A204.1 (cell line): ENCODE measurements around the gene EXOC7.

Source experiments
- FAIRE-seq: peaks from 2 replicates; lab custom pipeline; 2012; peaks lifted over from hg19 to GRCh38; lab: Jason Lieb, UNC

The EXOC7 gene

DNA sequence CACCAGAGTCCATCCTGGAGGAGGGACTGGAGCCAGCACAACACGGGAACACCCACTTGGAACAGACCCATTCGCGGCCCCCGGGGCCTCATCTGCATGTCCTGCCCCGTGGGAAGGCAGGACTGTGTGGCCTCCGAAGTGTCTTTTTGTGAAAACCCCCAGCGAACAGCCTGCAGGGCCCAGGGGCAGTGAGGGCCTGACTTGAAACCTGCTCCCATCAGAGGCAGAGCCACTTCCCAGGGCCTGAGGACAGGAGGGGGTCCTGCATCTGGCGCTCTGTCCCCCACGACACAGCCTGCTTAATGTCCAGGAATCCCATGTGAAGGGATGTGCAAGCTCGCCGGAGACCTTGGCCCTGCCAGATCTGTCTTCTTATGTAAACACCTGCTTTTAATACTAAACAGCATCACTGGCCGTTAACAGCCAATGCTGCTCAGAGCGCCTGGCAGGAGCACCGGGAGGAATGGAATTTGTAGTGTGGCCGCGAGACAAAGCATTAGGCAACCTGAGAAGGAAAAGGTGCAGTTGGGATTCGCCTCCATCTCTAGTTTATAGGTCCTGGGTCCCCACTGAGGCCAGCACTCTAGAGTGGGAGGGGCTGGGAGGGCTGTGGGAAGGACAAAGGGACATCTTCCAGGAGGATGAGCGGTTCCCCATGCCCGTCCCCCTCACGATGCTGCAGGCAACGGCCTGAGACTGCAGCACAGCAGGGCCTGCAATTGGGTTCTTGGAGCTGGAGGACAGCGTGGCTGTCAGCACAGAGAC, 66.9 kb downstream of the EXOC7 start:
- FAIRE-seq, result no peak

DNA sequence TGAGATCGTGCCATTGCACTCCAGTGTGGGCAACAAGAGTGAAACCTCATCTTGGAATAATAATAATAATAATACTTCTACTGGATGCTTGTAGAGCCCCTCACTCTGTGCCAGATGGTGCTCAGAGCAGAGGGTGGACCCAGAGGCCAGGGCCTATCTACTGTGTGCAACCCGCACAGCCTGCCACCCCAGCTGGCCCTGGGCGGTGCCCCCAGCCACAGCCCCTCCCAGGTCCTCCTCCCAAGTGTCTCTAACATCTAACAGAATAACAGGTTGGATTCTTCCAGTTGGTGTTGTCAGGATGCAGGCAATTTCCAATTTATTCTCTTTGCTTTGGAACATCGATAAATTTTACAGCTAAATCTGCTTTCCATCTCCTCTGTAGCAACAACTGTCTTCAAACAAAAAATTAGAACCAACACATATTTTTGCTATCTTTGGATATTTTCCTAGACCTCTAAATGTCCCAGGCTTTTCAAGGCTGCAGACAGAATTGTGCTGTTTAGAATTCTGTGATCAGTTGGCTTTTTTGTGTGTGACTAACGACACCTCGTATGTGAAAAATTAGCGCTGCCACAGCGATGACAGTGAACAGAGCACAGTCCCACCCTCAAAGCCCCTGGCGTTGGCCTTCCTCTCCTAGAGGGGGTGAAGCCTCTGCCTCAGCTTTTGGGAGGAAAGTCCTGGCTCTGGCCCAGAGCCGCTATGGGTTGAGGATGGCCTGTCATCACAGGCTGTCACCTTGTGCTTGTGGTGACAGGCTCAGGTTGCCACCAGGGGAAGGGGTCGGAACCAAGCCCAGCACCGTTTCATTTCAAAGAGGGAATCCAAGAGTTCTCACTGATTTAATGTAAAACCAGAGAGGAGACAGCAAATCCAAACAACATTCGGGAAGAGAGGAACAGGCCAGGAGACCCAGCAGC, 68.9 kb downstream of the EXOC7 start:
- no peak for FAIRE-seq

DNA sequence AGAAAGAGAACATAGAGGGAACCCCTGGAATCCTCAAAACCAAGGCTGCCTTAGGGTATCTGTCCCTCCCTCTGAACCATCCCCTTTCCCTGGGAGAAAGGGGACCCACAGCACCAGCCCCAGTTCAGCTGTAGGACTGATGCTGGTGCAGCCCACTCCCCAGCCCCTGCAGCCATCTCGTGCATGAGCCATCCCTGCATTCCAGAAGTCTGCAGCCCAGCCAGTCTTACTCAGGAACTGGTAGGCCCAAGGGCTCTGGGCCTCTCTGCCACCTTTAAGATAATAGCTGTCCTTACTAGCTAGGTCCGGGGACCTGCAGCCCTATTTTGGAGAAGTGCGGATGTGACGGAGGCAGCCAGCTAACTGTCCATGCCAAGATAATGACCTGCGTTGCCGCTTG, 70.4 kb downstream of the EXOC7 start:
- no peak for FAIRE-seq

DNA sequence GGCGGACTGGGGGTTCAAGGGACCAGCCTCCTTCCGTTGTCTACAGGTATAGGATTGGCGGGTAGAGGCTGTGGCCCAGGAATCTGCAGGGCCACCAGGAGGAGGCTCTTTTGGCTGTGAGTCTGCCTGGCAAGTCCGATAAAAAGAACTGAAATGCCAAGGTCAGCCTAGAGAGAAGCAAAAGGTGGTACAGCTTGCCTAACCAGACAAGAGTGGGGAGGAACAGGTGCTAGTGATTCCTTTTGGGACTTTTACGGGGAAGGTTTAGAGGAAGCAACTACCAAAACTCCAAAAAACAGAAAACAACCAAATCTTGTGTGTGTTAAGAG, 70.8 kb downstream of the EXOC7 start:
- no peak for FAIRE-seq

DNA sequence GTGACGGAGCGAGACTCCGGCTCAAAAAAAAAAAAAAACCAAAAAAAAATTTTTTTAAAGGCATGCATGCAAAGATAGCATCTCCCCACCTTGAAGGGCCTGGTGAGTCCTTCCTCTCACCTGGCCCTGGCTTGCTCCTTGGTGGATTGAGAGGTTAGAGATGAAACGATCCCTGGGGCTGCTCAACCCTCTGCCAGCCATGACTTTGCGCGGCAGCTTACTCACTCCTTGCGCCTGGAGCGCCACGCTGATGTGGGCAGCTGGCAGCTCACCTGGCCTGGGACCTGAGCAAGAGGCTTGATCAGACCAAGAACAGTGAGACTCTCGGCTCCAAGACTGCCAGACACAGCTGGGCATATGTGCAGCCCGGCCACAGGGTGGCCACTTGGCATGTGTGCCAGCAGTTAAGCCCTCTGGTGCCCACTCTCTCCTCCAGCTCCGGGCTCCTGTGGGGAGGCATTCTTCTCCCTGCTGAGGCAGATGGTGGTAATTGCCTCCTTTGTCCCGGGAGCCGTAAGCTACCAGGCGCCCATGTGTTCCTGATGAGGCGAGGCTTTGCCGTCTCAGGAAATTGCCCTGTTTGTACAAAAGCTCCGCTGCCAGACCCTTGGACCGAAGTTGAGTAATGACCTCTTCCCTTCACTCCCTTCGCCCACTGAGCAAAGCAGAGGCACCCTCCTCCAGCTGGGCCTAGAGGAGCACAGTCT, 71.4 kb downstream of the EXOC7 start:
- FAIRE-seq, result no peak
